ENCODE measurements around the gene C3orf52. TPM values are rescaled to one million over a fixed set of nuclear protein-coding genes. Genes with fewer than 3 reads are reported as not detected.

The C3orf52 gene
- total RNA-seq, 1 donor from 2014 or later = 9.1 TPM

DNA sequence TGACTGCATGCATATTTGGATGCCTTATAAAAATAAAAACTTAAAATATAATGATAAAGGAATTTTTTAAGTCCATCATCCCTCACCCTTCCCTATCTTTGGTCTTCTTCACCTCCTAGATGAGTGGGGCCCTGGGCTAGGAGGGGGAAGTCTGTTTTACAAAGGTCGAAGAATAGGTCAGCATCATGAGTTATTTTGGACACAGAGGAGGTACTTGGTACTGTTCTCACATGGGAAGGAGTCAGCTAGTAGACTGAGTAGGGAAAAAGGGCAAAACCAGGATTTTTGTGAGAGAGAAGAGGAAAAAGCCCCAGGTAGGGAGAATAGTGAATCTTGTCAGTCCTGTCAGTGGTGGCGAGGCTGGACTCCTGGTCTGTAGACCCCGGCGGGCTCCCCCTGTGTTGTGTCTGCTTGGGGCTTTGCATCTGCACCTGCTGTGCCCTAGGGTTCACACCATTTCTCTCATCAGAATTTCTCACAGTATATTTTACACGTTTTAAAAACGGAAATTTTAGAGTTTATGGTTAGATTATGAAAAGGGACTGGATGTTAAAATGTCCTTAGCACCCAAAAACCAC lies 29.7 kb downstream of the C3orf52 start:
- no peak for ATAC-seq

GRCh38 chr3:112116748-112117186 lies 30.6 kb downstream of the C3orf52 start:
- intact Hi-C loops (cut with DNase I) = no loop called here
- DNase-seq (ENCODE audit: low spot score) (no peak), ATAC-seq (peak; percentile 43)

More for the DNA sequence above, 29.7 kb downstream of the C3orf52 start:
- DNase-seq (ENCODE audit: low spot score) = no peak
- intact Hi-C loops (cut with DNase I) = no loop called here

GRCh38 chr3:112117415-112117814 lies 31.2 kb downstream of the C3orf52 start:
- intact Hi-C loops (cut with DNase I) = no loop called here
- no peak for DNase-seq (ENCODE audit: low spot score)
- ATAC-seq = peak; percentile 53

DNA sequence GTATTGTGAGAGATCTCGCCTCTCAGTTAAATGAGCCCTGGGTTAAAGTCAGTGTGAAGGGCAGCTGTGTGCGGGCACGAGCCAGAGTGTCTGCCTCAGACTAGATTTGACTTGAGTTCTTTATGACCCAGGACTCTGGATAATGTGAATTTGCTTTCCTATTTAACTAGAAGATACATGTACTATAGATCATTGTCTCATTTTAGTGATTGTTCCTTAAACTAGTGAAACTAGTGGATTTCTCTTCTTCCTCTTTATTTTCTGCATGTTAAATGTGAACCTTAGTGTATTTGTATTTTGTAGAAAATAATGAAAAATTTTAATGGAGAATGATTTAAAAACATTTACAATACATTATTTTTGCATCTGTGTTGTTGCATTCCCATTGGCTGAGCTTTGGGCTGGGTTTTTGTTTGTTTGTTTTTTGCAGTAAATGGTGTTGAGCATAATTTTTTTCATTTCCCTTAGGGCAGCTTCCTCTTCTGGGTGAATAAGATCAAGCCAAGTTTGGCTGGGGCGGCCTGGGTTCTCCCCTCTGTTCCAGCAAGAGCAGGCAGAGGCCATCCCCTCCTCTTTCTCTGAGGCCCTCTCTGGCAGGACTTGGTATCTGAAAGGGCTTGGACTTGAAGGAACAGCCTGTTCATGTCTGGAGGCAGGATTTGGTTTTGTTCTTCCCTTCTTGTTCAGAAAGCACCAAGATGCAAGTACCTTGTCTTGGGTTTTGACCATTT lies 31.8 kb downstream of the C3orf52 start:
- intact Hi-C loops (cut with DNase I) = no loop called here
- ATAC-seq (peak; percentile 50), DNase-seq (ENCODE audit: low spot score) (no peak)

- intact Hi-C loops (cut with DNase I) = no loop called here
- DNase-seq (ENCODE audit: low spot score) = no peak
- ATAC-seq = no peak
These were observed 34.0 kb downstream of the C3orf52 start for GRCh38 chr3:112119962-112120836.

- ATAC-seq (no peak), DNase-seq (ENCODE audit: low spot score) (no peak)
- intact Hi-C loops (cut with DNase I) = no loop called here
These were observed 35.7 kb downstream of the C3orf52 start for GRCh38 chr3:112121577-112122547.

- intact Hi-C loops (cut with DNase I) = no loop called here
- DNase-seq (ENCODE audit: low spot score) (no peak), ATAC-seq (no peak)
These were observed 36.7 kb downstream of the C3orf52 start for GRCh38 chr3:112122870-112123269.

- DNase-seq (ENCODE audit: low spot score) (no peak), ATAC-seq (no peak)
- intact Hi-C loops (cut with DNase I) = no loop called here
These were observed 37.4 kb downstream of the C3orf52 start for GRCh38 chr3:112123548-112123947.

DNA sequence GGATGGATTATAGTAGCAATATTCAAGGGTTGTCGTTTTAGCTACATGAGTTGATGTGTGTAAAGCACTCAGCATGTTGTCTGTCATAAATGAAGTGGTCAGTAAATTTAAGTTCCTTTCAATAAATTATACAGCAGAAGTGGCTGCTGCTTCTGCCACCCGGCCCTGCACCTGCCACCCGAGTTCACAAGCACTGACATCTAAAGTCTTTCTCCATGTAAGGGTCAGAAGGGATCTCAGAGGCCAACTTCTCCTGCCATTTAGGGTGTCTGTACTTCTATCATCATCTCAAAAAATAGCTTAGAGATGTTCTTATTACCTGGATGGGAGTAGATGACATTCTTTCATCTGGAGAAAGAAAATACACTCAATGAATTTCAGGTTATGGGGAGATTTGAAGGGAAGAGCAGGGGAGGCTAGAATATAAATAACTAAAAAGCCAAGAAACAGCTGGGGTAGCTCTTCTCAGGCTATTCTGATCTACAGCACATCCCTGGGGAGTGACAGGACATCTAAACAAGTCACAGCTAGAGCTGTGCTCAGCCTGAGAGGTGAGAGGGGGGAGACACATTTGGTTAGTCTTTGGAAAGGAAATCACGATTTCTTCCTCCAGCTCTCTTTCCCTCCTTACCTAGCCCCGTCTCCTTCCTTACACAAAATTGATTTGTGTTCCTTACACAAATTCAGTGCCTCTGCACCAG lies 38.9 kb downstream of the C3orf52 start:
- DNase-seq (ENCODE audit: low spot score) (no peak), ATAC-seq (no peak)
- intact Hi-C loops (cut with DNase I) = no loop called here

- intact Hi-C loops (cut with DNase I) = no loop called here
- DNase-seq (ENCODE audit: low spot score) (no peak), ATAC-seq (peak; percentile 36)
These were observed 40.3 kb downstream of the C3orf52 start for GRCh38 chr3:112126511-112126911.

DNA sequence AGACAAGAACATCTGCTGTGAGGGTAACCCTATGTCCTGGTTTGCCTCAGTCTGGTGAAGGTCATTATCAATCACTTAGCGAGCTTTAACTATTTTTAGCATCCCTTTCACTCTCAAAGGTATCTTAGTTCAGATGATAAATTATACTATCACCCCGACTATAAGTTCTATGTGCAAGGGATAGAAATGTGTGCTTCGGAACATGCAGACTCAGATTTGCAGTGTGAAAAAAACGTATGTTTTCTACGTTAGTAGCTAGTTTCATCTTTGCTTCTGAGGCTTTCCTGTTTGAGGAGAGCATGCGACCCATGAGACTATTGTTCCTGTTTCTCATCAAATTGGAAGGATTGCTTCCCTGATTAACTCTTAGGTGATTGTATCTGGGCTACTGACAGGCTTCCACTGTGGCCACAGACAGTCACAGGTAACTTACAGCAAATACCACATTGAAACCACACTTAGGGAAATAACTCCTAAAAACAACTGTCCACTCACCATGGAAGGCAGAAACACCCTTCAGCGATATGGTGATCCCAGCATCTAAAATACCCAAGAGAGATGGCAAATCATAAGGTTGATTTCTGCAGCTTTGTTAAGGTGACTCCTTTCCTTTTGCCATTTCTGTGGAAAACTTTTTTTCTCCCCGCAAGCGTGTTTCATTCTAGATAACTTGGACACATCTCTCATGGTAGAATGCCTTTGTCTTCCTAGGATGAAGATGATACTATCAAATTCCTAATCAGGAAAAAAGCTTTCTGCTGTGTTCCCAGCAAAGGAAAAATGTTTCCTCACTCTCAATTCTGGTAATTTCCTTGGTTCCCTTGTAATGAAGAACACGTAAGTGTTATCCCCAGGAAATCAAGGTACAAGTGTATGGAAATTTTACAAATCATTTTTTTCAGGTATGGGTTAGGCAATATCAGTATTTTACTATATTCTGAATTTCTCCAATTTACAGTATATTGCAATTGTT lies 41.6 kb downstream of the C3orf52 start:
- ATAC-seq = peak; percentile 39
- intact Hi-C loops (cut with DNase I) = no loop called here
- DNase-seq (ENCODE audit: low spot score) = no peak

DNA sequence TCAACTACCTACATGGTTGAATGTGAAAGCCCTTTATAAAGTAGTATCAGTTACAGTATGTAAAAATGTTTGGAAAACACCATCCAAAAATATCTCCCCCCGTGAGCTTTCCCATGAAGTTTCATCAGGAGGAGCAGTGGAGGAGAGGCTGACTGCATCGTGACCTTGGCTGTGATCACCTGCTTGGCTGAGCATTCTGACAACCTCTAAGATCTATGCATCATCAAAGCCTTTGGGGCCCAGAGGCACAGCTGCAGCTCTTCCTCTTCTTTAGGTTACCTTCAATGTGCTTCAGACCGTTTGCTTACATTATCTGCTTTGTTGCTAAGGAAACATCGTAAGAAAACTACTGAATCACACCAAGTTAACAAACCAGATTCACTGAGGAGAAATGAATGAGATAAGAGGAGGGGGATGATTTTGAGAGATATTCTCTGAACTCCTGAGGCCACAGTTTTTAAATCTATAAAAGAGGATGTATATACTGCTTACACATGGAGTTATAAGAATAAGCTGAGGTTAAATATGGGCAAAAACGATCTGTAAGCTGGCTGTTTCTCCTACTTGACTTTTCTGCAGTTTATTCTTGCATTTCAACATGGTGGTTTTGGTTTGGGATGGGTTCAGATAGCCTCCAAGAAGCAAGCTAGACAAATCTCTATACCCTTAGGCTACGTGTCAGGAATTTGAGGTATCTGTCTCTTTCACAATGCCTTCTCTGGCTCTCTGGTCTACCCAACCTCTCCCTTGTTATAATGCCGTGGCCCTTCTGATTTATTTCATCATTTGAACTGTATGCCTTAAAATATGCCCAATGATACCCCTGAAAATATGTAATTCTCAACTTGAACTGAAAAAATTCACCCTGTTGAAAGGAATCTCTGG lies 42.9 kb downstream of the C3orf52 start:
- ATAC-seq = no peak
- no peak for DNase-seq (ENCODE audit: low spot score)
- intact Hi-C loops (cut with DNase I) = no loop called here

- no peak for ATAC-seq
- intact Hi-C loops (cut with DNase I) = no loop called here
- DNase-seq (ENCODE audit: low spot score) = no peak
These were observed 43.9 kb downstream of the C3orf52 start for GRCh38 chr3:112129925-112130637.

DNA sequence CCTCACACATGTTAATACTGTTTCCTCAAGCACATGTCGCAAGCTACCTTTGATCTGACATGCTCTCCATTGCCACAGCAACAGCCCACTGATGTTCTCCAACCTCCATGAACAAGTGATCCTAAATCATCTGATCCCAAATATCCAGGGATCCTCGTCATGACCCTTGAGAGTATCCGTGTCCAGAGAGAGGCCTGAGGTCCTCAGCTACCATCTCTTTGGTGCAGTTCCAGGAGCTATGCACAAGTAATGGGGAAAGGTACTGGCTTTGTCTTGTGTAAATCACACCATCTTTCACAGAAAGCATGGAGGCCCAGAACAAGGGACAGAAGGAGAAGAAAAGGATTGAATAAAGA lies 44.4 kb downstream of the C3orf52 start:
- ATAC-seq = no peak
- DNase-seq (ENCODE audit: low spot score) = no peak
- intact Hi-C loops (cut with DNase I) = no loop called here

- intact Hi-C loops (cut with DNase I) = no loop called here
- ATAC-seq = no peak
- no peak for DNase-seq (ENCODE audit: low spot score)
These were observed 44.9 kb downstream of the C3orf52 start for GRCh38 chr3:112131111-112131510.

DNA sequence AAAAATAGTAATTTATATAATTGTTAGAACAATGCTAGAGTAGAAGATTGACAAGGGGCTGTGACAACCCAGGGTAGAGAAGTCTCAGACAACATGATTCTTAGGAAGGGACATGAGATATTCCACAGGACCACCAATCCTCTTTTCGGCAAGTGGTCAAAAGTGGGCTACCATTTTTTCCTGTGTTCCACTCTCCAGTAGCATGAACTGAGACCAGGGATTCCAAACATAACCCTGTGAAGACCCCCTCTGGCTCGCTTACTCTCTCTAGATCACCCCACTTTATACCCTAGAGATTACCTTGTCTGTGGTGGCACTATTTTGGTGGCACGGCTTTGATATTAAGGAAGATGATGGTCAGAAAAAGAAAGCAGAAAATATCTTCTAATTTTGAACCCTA lies 45.9 kb downstream of the C3orf52 start:
- no peak for ATAC-seq
- intact Hi-C loops (cut with DNase I) = no loop called here
- DNase-seq (ENCODE audit: low spot score) = no peak

All from sciatic nerve (tissue), 2 donors.